Transverse colon (tissue), 4 donors: Measurements from ENCODE around the gene CBX7.

Source experiments
- POLR2A ChIP-seq: fragments of 450-650 bp; IDR thresholded peaks from one replicate; pipeline ENCODE4 v1.6.1; 2016; ENCODE audit warnings: antibody characterized with exemption, mild to moderate bottlenecking, moderate library complexity
- POLR2AphosphoS5 ChIP-seq, 3 donors: sonication (generic); formaldehyde crosslinking; IDR thresholded peaks; one replicate each; pipeline ENCODE4 v1.6.1; 2016; ENCODE audit warnings: antibody characterized with exemption in 3 of 3
- TF ChIP-seq, protein P1 (sequence below), 5 experiments: fragments of 200-600 bp in 3 of 5; fragments of 450-650 bp in 2 of 5; sonication (generic) in 3 of 5; IDR thresholded peaks; 1 replicate in 2 of 5; 2 replicates in 3 of 5; pipeline ENCODE4 v1.5.1; 2016 to 2017; ENCODE audit warnings: antibody characterized with exemption in 5 of 5, inconsistent platforms in 3 of 5, mild to moderate bottlenecking in 2 of 5, moderate library complexity in 1 of 5

DNA sequence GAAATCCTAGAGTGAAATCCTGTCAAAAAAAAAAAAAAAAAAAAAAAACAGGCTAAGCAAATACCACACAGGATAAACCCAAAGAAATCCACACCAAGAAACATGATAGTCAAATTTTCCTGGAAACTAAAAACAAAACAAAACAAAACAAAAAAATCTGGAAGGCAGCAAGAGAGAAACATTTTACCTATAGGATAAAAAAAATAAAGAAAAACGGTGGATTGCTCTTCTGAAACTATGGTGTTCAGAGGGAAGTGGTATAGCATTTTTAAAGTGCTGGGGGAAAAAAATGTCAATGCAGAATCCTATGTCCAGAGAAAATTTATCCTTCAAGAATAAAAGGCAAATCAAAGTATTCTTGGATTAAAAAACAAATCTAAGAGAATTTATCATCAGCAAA lies 41.6 kb upstream of the CBX7 start:
- TF ChIP-seq POLR2AphosphoS5 (IDR thresholded peaks at IDR 0.05) (no peak), POLR2A (no peak)
- TF ChIP-seq, protein P1, sequence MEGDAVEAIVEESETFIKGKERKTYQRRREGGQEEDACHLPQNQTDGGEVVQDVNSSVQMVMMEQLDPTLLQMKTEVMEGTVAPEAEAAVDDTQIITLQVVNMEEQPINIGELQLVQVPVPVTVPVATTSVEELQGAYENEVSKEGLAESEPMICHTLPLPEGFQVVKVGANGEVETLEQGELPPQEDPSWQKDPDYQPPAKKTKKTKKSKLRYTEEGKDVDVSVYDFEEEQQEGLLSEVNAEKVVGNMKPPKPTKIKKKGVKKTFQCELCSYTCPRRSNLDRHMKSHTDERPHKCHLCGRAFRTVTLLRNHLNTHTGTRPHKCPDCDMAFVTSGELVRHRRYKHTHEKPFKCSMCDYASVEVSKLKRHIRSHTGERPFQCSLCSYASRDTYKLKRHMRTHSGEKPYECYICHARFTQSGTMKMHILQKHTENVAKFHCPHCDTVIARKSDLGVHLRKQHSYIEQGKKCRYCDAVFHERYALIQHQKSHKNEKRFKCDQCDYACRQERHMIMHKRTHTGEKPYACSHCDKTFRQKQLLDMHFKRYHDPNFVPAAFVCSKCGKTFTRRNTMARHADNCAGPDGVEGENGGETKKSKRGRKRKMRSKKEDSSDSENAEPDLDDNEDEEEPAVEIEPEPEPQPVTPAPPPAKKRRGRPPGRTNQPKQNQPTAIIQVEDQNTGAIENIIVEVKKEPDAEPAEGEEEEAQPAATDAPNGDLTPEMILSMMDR (IDR thresholded peaks at IDR 0.05) = no peak
